Prostate gland (tissue), 2 donors: ENCODE measurements around the gene AGFG1. TPM values are rescaled to one million over a fixed set of nuclear protein-coding genes. Genes with fewer than 3 reads are reported as not detected.
"Not testable (repeated sequence)": the region's sequence is repeated elsewhere in the genome, so short reads cannot be mapped to it uniquely, and the experiment has no call there.

Experiments
- DNase-seq: peaks from one replicate; pipeline ENCODE4 v3.0.0-alpha.2; 2019; ENCODE audit warnings: low spot score
- H3K27ac ChIP-seq, 2 donors: fragments of 200-600 bp; sonication (generic); 2 replicates each; pipeline ENCODE4 v1.5.1; 2017 to 2019
- H3K27me3 ChIP-seq: fragments of 200-600 bp; sonication (generic); replicated peaks from 2 replicates; pipeline ENCODE4 v1.5.1; 2019; ENCODE audit not compliant: insufficient read depth
- H3K36me3 ChIP-seq, 2 donors: fragments of 200-600 bp; sonication (generic); 1 replicate in 1 of 2; 2 replicates in 1 of 2; pipeline versions ENCODE4 v1.5.1 to v1.8.1; 2017 to 2019
- H3K4me1 ChIP-seq: fragments of 200-600 bp; sonication (generic); replicated peaks from 2 replicates; pipeline ENCODE4 v1.5.1; 2019
- H3K4me3 ChIP-seq, 2 donors: fragments of 200-600 bp; sonication (generic); 2 replicates each; pipeline ENCODE4 v1.5.1; 2017 to 2019
- H3K9me3 ChIP-seq: fragments of 200-600 bp; sonication (generic); 2 replicates; pipeline ENCODE4 v1.5.1; 2017
- POLR2A ChIP-seq: fragments of 450-650 bp; IDR thresholded peaks from one replicate; pipeline ENCODE4 v1.6.1; 2016; ENCODE audit warnings: antibody characterized with exemption, mild to moderate bottlenecking
- POLR2AphosphoS5 ChIP-seq: sonication (generic); formaldehyde crosslinking; IDR thresholded peaks from one replicate; pipeline ENCODE4 v1.6.1; 2017; ENCODE audit warnings: antibody characterized with exemption
- WGBS: methylation state at CpG from one replicate; pipeline ENCODE4 v1.1.5; 2018; 5-methylcytosine and 5-hydroxymethylcytosine counted together
- intact Hi-C: fragments of 100-400 bp; cut with DNase I; formaldehyde crosslinking; loops from one replicate; pipeline ENCODE4 v1.14.2; 2022
- total RNA-seq, 2 donors: library from RNA; depleted of rRNA; stranded (reverse); fragments of >200 nt; gene quantifications; one replicate each; pipeline ENCODE4 v1.1.0, GENCODE V29; 2016
- TF ChIP-seq, protein P1 (sequence below), 4 experiments: fragments of 200-600 bp in 2 of 4; fragments of 450-650 bp in 2 of 4; sonication (generic) in 2 of 4; IDR thresholded peaks; 1 replicate in 3 of 4; 2 replicates in 1 of 4; pipeline ENCODE4 v1.5.1; 2016 to 2019; ENCODE audit warnings: antibody characterized with exemption in 4 of 4, mild to moderate bottlenecking in 2 of 4, moderate library complexity in 2 of 4

The AGFG1 gene
- total RNA-seq, 2 donors from 2014 or later = 40.3 to 73.7 TPM

DNA sequence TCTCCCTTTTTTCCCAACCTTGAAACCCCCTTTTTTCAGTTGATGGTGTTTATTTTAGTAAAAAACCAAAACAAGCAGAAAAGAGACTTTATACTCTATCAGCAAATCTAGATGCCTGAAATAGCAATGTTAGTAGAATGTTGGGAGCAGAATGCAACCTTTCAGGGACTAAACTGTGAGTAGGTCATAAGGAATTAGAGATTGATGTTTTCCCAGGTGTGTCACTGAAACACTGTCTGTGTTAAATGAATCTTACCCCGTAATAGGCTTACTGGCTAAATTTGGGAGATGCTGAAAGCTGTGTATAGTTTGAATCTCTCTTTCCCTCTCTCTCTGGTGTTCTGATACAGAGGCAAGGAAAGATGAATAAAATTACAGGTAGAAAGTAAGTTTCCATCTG is 43.8 kb downstream of the AGFG1 start:
- H3K27ac ChIP-seq = no peak overlapping the region
- H3K27me3 ChIP-seq = no peaks in the 10 kb centered on the region
- TF ChIP-seq POLR2AphosphoS5 = no peak
- no peak for TF ChIP-seq POLR2A
- TF ChIP-seq, protein P1, sequence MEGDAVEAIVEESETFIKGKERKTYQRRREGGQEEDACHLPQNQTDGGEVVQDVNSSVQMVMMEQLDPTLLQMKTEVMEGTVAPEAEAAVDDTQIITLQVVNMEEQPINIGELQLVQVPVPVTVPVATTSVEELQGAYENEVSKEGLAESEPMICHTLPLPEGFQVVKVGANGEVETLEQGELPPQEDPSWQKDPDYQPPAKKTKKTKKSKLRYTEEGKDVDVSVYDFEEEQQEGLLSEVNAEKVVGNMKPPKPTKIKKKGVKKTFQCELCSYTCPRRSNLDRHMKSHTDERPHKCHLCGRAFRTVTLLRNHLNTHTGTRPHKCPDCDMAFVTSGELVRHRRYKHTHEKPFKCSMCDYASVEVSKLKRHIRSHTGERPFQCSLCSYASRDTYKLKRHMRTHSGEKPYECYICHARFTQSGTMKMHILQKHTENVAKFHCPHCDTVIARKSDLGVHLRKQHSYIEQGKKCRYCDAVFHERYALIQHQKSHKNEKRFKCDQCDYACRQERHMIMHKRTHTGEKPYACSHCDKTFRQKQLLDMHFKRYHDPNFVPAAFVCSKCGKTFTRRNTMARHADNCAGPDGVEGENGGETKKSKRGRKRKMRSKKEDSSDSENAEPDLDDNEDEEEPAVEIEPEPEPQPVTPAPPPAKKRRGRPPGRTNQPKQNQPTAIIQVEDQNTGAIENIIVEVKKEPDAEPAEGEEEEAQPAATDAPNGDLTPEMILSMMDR (IDR thresholded peaks at IDR 0.05) = no peak
- DNase-seq = no peak
- H3K4me1 ChIP-seq = peaks cover 2% of the 10 kb centered on the region
- no peak overlapping the region for H3K4me3 ChIP-seq
- H3K9me3 ChIP-seq = no peaks in the 10 kb centered on the region
- WGBS = 79% methylated on average over 1 of the region's 1 CpG
- intact Hi-C loops = no loop called here
- no peaks in the 10 kb centered on the region for H3K36me3 ChIP-seq

GRCh38 chr2:227517724-227518123 is 45.8 kb downstream of the AGFG1 start:
- no peak for DNase-seq
- no peak overlapping the region for H3K4me3 ChIP-seq
- no peak overlapping the region for H3K27ac ChIP-seq
- no peaks in the 10 kb centered on the region for H3K27me3 ChIP-seq
- no peaks in the 10 kb centered on the region for H3K36me3 ChIP-seq
- TF ChIP-seq POLR2AphosphoS5 = no peak
- TF ChIP-seq POLR2A = no peak
- TF ChIP-seq, protein P1 (IDR thresholded peaks at IDR 0.05) = no peak
- peaks cover 2% of the 10 kb centered on the region for H3K4me1 ChIP-seq
- no peaks in the 10 kb centered on the region for H3K9me3 ChIP-seq
- WGBS = 88% methylated on average over 5 of the region's 5 CpGs
- intact Hi-C loops = no loop called here

- H3K27ac ChIP-seq, DNase-seq, H3K27me3 ChIP-seq, H3K4me3 ChIP-seq, intact Hi-C loops, H3K9me3 ChIP-seq, H3K4me1 ChIP-seq, H3K36me3 ChIP-seq: not testable (repeated sequence)
- WGBS = 63% methylated on average over 7 of the region's 7 CpGs
Measured at GRCh38 chr2:227518278-227518865, 46.4 kb downstream of the AGFG1 start.

- H3K4me1 ChIP-seq, intact Hi-C loops, H3K36me3 ChIP-seq, DNase-seq, H3K4me3 ChIP-seq, H3K9me3 ChIP-seq, H3K27me3 ChIP-seq, H3K27ac ChIP-seq: not testable (repeated sequence)
- 98% methylated on average over 3 of the region's 3 CpGs for WGBS
Measured at GRCh38 chr2:227521178-227521577, 49.2 kb downstream of the AGFG1 start.

DNA sequence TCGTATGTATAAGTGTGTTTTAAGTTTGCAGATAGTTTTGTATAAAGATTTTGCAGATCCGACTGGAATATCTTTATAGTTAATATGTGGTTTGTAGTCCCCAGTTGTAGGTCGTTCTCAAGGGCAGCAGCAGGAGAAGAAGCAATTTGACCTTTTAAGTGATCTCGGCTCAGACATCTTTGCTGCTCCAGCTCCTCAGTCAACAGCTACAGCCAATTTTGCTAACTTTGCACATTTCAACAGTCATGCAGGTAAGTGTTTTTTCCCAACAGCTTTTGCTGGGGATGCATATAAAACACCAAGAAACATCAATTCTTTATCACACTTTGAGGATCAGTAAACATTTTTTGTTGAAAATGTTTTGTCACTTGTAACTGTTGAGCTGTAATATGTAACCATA is 52.7 kb downstream of the AGFG1 start:
- intact Hi-C loops = no loop called here
- H3K4me3 ChIP-seq = no peak overlapping the region
- no peaks in the 10 kb centered on the region for H3K27me3 ChIP-seq
- DNase-seq = no peak
- H3K36me3 ChIP-seq = no peaks in the 10 kb centered on the region
- no peaks in the 10 kb centered on the region for H3K4me1 ChIP-seq
- no peaks in the 10 kb centered on the region for H3K9me3 ChIP-seq
- TF ChIP-seq, protein P1 (IDR thresholded peaks at IDR 0.05) = no peak
- TF ChIP-seq POLR2A (no peak), POLR2AphosphoS5 (no peak)
- 75% methylated on average over 4 of the region's 4 CpGs for WGBS
- H3K27ac ChIP-seq = no peak overlapping the region

DNA sequence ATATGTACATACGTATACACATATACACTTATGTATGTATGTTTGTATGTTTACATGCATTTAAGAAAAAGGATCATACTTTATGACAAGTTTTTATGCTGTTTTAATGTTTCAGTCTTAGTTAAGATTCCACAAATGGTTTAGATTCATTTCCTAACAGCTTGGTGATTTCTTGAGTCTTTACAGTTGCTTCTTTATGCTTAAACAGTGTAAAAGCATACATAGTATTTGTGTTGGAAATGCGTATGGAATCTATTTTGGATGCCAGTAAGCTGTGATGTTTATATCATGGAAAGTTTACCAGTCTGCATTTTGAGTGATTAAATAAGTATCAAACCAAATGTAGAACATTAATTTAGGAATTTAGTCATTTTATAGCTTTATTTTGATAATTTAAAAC is 55.4 kb downstream of the AGFG1 start:
- no peak for DNase-seq
- no peaks in the 10 kb centered on the region for H3K9me3 ChIP-seq
- no peaks in the 10 kb centered on the region for H3K36me3 ChIP-seq
- TF ChIP-seq POLR2AphosphoS5 = no peak
- no peak overlapping the region for H3K4me3 ChIP-seq
- no peaks in the 10 kb centered on the region for H3K27me3 ChIP-seq
- 91% methylated on average over 2 of the region's 2 CpGs for WGBS
- no peaks in the 10 kb centered on the region for H3K4me1 ChIP-seq
- intact Hi-C loops = no loop called here
- no peak overlapping the region for H3K27ac ChIP-seq
